Right lobe of liver (tissue), 4 donors: ENCODE results near the gene LRRC43.

ENCODE experiments used
- POLR2A ChIP-seq: fragments of 450-650 bp; IDR thresholded peaks from one replicate; pipeline ENCODE4 v1.6.1; 2017; ENCODE audit warnings: antibody characterized with exemption, mild to moderate bottlenecking
- TF ChIP-seq, protein P1 (sequence below), 4 donors: fragments of 200-600 bp in 3 of 4; fragments of 450-650 bp in 1 of 4; IDR thresholded peaks; one replicate each; pipeline versions ENCODE4 v1.5.1 to v1.8.0; 2016 to 2022; ENCODE audit warnings: antibody characterized with exemption in 4 of 4, mild to moderate bottlenecking in 2 of 4
- donor health status: DM: no; HTN: no; CAD: no.
- donor health status: DM: no; HTN: no; CAD: no.
- donor health status: DM: no; HTN: yes; CAD: no.

- TF ChIP-seq, protein P1, sequence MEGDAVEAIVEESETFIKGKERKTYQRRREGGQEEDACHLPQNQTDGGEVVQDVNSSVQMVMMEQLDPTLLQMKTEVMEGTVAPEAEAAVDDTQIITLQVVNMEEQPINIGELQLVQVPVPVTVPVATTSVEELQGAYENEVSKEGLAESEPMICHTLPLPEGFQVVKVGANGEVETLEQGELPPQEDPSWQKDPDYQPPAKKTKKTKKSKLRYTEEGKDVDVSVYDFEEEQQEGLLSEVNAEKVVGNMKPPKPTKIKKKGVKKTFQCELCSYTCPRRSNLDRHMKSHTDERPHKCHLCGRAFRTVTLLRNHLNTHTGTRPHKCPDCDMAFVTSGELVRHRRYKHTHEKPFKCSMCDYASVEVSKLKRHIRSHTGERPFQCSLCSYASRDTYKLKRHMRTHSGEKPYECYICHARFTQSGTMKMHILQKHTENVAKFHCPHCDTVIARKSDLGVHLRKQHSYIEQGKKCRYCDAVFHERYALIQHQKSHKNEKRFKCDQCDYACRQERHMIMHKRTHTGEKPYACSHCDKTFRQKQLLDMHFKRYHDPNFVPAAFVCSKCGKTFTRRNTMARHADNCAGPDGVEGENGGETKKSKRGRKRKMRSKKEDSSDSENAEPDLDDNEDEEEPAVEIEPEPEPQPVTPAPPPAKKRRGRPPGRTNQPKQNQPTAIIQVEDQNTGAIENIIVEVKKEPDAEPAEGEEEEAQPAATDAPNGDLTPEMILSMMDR (IDR thresholded peaks at IDR 0.05) = no peak
- no peak for TF ChIP-seq POLR2A
Measured at GRCh38 chr12:122166422-122167349, 16.2 kb upstream of the LRRC43 start.
